Measurements from ENCODE around the gene FASTKD3. TPM values are rescaled to one million over a fixed set of nuclear protein-coding genes. Genes with fewer than 3 reads are reported as not detected.

FASTKD3 gene
- total RNA-seq, 1 experiment from 2014 or later = 12.0 TPM

DNA sequence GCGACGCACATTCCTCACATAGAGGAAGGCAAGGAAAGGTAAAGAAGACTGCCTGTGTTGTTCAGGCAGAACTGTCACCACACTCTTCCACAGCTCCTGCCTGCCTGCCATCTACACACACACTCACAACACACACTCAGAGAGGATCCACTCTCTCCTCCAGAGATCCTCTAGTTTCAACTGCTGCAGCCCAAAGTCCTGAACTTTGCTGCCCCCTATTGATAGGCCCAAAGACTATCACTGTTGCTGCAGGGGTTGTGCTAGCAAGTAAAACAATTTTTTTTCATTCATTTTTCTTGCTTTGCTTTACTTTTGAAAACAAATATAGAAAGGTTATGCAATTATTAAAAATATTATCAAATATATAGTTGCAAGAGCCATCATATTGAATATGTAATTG is 12.0 kb downstream of the FASTKD3 start:
- H3K36me3 ChIP-seq (ENCODE audit: control insufficient read depth in 1 of 2, insufficient read depth in 2 of 2, low read length in 2 of 2) = peaks cover 5 to 21% of the 10 kb centered on the region in 2 experiments; a peak in 3 of 4 replicates
- no peaks in the 10 kb centered on the region for H3K9me3 ChIP-seq (ENCODE audit: control insufficient read depth in 1 of 2, insufficient read depth in 1 of 2, low read depth in 1 of 2, low read length in 2 of 2)
- H3K79me2 ChIP-seq (ENCODE audit: insufficient read depth, low read length) = no peaks in the 10 kb centered on the region
- no peak overlapping the region for H3K27ac ChIP-seq (ENCODE audit: low read depth, low read length)
- H3K4me1 ChIP-seq (ENCODE audit: control insufficient read depth in 1 of 2, insufficient read depth in 2 of 2, low read length in 2 of 2) = no peaks in the 10 kb centered on the region
- no peak overlapping the region for H3K4me3 ChIP-seq (replicated peaks in 1 of 2; ENCODE audit: low read depth in 1 of 2, low read length in 2 of 2)
- TF ChIP-seq, protein P1, sequence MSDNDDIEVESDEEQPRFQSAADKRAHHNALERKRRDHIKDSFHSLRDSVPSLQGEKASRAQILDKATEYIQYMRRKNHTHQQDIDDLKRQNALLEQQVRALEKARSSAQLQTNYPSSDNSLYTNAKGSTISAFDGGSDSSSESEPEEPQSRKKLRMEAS (IDR thresholded peaks at IDR 0.05) = no peak
- TF ChIP-seq, protein P2, sequence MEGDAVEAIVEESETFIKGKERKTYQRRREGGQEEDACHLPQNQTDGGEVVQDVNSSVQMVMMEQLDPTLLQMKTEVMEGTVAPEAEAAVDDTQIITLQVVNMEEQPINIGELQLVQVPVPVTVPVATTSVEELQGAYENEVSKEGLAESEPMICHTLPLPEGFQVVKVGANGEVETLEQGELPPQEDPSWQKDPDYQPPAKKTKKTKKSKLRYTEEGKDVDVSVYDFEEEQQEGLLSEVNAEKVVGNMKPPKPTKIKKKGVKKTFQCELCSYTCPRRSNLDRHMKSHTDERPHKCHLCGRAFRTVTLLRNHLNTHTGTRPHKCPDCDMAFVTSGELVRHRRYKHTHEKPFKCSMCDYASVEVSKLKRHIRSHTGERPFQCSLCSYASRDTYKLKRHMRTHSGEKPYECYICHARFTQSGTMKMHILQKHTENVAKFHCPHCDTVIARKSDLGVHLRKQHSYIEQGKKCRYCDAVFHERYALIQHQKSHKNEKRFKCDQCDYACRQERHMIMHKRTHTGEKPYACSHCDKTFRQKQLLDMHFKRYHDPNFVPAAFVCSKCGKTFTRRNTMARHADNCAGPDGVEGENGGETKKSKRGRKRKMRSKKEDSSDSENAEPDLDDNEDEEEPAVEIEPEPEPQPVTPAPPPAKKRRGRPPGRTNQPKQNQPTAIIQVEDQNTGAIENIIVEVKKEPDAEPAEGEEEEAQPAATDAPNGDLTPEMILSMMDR (IDR thresholded peaks at IDR 0.05 in 2 of 3, conservative IDR thresholded peaks at IDR 0.05 in 1 of 3; ENCODE audit: borderline replicate concordance in 1 of 3, insufficient read depth in 1 of 3, low read depth in 2 of 3, low read length in 2 of 3) = peak; percentile 42 to 84 (median 68); a peak in 5 of 6 replicates
- TF ChIP-seq ELF1 (IDR thresholded peaks at IDR 0.05; ENCODE audit: borderline replicate concordance, low read depth) = no peak
- TF ChIP-seq RAD21 (IDR thresholded peaks at IDR 0.05; ENCODE audit: low read depth) = peak; percentile 68
- TF ChIP-seq EZH2phosphoT487 (IDR thresholded peaks at IDR 0.05; ENCODE audit: borderline replicate concordance) = no peak
- ChIA-PET RAD21 (ENCODE audit: low non-redundant PET in 1 of 2, low total read pairs in 2 of 2, uncharacterized antibody in 2 of 2, unreplicated experiment in 2 of 2) (no interaction called here), POLR2A (no interaction called here), CTCF (no interaction called here)
- BruUV-seq (replicated peaks) = no TSS peak
- ATAC-seq (peak; percentile 90), DNase-seq (ENCODE audit: low read depth, low spot score) (peak; percentile 15)
- intact Hi-C loops (cut with micrococcal nuclease) = loop anchor here (5.0 kb wide), 1 partner anchor 1090 kb away; no protein-coding TSS in a partner anchor
- no peaks in the 10 kb centered on the region for H3K9me2 ChIP-seq (ENCODE audit: insufficient read depth)
- no peak overlapping the region for H3K9ac ChIP-seq (ENCODE audit: low read length)
- no peak overlapping the region for H3K4me2 ChIP-seq (ENCODE audit: low read length)
- H2AFZ ChIP-seq (ENCODE audit: low read depth, low read length, poor library complexity, severe bottlenecking) = no peak overlapping the region
- no peaks in the 10 kb centered on the region for H3K27me3 ChIP-seq (ENCODE audit: insufficient read depth, low read length)
- no peaks in the 10 kb centered on the region for H4K20me1 ChIP-seq (ENCODE audit: insufficient read depth)

DNA sequence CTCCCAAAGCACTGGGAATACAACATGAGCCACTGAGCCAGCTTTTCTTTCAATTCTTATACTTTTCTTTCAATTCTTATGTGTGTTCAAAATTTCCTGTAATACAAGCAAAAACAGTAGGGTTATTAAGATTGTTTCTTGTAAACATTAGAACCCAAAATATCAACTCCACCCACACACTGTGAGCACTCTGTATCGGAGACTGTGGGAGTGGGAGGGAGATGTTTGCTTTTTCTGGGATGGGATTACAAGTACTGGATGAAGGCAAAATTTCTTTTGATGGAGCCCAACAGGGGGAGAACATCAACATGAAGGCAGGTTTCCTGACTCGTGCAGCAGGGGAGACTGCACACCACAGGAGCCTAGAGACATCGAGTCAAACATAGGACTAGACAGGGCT is 13.2 kb downstream of the FASTKD3 start:
- CTCF ChIA-PET = no interaction called here
- BruUV-seq (replicated peaks) = no TSS peak
- ATAC-seq = no peak

More for the DNA sequence above, 13.2 kb downstream of the FASTKD3 start:
- POLR2A ChIA-PET = no interaction called here
- Histone ChIP-seq H3K79me2 (ENCODE audit: insufficient read depth, low read length) (no peaks in the 10 kb centered on the region), H3K27ac (ENCODE audit: low read depth, low read length) (no peak overlapping the region), H3K4me3 (replicated peaks in 1 of 2; ENCODE audit: low read depth in 1 of 2, low read length in 2 of 2) (no peak overlapping the region), H3K4me1 (ENCODE audit: control insufficient read depth in 1 of 2, insufficient read depth in 2 of 2, low read length in 2 of 2) (no peaks in the 10 kb centered on the region), H3K9ac (ENCODE audit: low read length) (no peak overlapping the region), H3K9me3 (ENCODE audit: control insufficient read depth in 1 of 2, insufficient read depth in 1 of 2, low read depth in 1 of 2, low read length in 2 of 2) (no peaks in the 10 kb centered on the region), H4K20me1 (ENCODE audit: insufficient read depth) (no peaks in the 10 kb centered on the region), H3K9me2 (ENCODE audit: insufficient read depth) (no peaks in the 10 kb centered on the region), H3K36me3 (ENCODE audit: control insufficient read depth in 1 of 2, insufficient read depth in 2 of 2, low read length in 2 of 2) (peaks cover 3 to 13% of the 10 kb centered on the region in 2 experiments; a peak in 3 of 4 replicates), H3K27me3 (ENCODE audit: insufficient read depth, low read length) (no peaks in the 10 kb centered on the region), H3K4me2 (ENCODE audit: low read length) (no peak overlapping the region), H2AFZ (ENCODE audit: low read depth, low read length, poor library complexity, severe bottlenecking) (no peak overlapping the region)
- RAD21 ChIA-PET (ENCODE audit: low non-redundant PET in 1 of 2, low total read pairs in 2 of 2, uncharacterized antibody in 2 of 2, unreplicated experiment in 2 of 2) = no interaction called here
- intact Hi-C loops (cut with micrococcal nuclease) = loop anchor here (5.0 kb wide), 1 partner anchor 1088 kb away; no protein-coding TSS in a partner anchor
- no peak for DNase-seq (ENCODE audit: low read depth, low spot score)
- TF ChIP-seq, protein P3, sequence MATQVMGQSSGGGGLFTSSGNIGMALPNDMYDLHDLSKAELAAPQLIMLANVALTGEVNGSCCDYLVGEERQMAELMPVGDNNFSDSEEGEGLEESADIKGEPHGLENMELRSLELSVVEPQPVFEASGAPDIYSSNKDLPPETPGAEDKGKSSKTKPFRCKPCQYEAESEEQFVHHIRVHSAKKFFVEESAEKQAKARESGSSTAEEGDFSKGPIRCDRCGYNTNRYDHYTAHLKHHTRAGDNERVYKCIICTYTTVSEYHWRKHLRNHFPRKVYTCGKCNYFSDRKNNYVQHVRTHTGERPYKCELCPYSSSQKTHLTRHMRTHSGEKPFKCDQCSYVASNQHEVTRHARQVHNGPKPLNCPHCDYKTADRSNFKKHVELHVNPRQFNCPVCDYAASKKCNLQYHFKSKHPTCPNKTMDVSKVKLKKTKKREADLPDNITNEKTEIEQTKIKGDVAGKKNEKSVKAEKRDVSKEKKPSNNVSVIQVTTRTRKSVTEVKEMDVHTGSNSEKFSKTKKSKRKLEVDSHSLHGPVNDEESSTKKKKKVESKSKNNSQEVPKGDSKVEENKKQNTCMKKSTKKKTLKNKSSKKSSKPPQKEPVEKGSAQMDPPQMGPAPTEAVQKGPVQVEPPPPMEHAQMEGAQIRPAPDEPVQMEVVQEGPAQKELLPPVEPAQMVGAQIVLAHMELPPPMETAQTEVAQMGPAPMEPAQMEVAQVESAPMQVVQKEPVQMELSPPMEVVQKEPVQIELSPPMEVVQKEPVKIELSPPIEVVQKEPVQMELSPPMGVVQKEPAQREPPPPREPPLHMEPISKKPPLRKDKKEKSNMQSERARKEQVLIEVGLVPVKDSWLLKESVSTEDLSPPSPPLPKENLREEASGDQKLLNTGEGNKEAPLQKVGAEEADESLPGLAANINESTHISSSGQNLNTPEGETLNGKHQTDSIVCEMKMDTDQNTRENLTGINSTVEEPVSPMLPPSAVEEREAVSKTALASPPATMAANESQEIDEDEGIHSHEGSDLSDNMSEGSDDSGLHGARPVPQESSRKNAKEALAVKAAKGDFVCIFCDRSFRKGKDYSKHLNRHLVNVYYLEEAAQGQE (IDR thresholded peaks at IDR 0.05; ENCODE audit: low read depth) = no peak
- TF ChIP-seq EZH2 (IDR thresholded peaks at IDR 0.05) (no peak), EGR1 (IDR thresholded peaks at IDR 0.05; ENCODE audit: low read depth) (no peak), SIN3A (IDR thresholded peaks at IDR 0.05; ENCODE audit: low read depth) (no peak), CBX3 (IDR thresholded peaks at IDR 0.05; ENCODE audit: low read depth) (no peak), ZNF274 (IDR thresholded peaks at IDR 0.05; ENCODE audit: low read depth, low read length) (no peak)
- TF ChIP-seq, protein P4, sequence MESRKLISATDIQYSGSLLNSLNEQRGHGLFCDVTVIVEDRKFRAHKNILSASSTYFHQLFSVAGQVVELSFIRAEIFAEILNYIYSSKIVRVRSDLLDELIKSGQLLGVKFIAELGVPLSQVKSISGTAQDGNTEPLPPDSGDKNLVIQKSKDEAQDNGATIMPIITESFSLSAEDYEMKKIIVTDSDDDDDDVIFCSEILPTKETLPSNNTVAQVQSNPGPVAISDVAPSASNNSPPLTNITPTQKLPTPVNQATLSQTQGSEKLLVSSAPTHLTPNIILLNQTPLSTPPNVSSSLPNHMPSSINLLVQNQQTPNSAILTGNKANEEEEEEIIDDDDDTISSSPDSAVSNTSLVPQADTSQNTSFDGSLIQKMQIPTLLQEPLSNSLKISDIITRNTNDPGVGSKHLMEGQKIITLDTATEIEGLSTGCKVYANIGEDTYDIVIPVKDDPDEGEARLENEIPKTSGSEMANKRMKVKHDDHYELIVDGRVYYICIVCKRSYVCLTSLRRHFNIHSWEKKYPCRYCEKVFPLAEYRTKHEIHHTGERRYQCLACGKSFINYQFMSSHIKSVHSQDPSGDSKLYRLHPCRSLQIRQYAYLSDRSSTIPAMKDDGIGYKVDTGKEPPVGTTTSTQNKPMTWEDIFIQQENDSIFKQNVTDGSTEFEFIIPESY (IDR thresholded peaks at IDR 0.05; ENCODE audit: extremely low read depth, insufficient replicate concordance, low read length) = no peak
